ENCODE measurements around the gene KCNIP1. TPM values are rescaled to one million over a fixed set of nuclear protein-coding genes. Genes with fewer than 3 reads are reported as not detected.

KCNIP1 gene
- total and polyA plus RNA-seq, 9 of the 15 experiments (the other 6 are each of a cell fraction or from before 2014, with no cell fraction given), result not detected

- intact Hi-C loops (cut with micrococcal nuclease), result no loop called here
- 0 out of 2 replicates have a peak, but pooled peaks cover 3% of the 10 kb centered on the region for H4K20me1 ChIP-seq (replicated peaks; ENCODE audit: control insufficient read depth, insufficient read depth, low read length)
- FAIRE-seq, result no peak
Measured at GRCh38 chr5:170755679-170756456, 252.0 kb downstream of the KCNIP1 start.

GRCh38 chr5:170756691-170757090, 252.9 kb downstream of the KCNIP1 start:
- Histone ChIP-seq H3K36me3 (ENCODE audit: control insufficient read depth, insufficient read depth, low read length) (no peaks in the 10 kb centered on the region), H3K27ac (ENCODE audit: extremely low read depth, low read depth, low read length) (no peak overlapping the region), H3K4me2 (ENCODE audit: insufficient read depth, low read length) (no peak overlapping the region), H3K4me1 (replicated peaks in 1 of 2; ENCODE audit: control insufficient read depth in 2 of 2, insufficient read depth in 2 of 2, low read length in 2 of 2) (no peaks in the 10 kb centered on the region), H3K9me3 (replicated peaks; ENCODE audit: control insufficient read depth, insufficient read depth, low read depth, low read length) (no peaks in the 10 kb centered on the region), H3K9ac (ENCODE audit: insufficient read depth in 1 of 2, low read depth in 2 of 2, low read length in 2 of 2) (no peak overlapping the region), H3K4me3 (no peak overlapping the region), H3K79me2 (ENCODE audit: control insufficient read depth, insufficient read depth, low read length) (no peaks in the 10 kb centered on the region), H2AFZ (ENCODE audit: low read depth, low read length) (no peak overlapping the region), H3K27me3 (ENCODE audit: control insufficient read depth in 2 of 2, insufficient read depth in 2 of 2, low read length in 2 of 2) (peaks cover 0 to 7% of the 10 kb centered on the region in 2 experiments; a peak in 2 of 5 replicates), H4K20me1 (replicated peaks; ENCODE audit: control insufficient read depth, insufficient read depth, low read length) (0 out of 2 replicates have a peak, but pooled peaks cover 3% of the 10 kb centered on the region), H3K9me1 (ENCODE audit: control insufficient read depth, insufficient read depth, low read length) (no peaks in the 10 kb centered on the region)
- in situ Hi-C loops (cut with MboI), result no loop called here
- FAIRE-seq (no peak), DNase-seq (ENCODE audit: extremely low read depth in 1 of 4, low spot score in 3 of 4) (no peak), ATAC-seq (no peak)
- intact Hi-C loops (cut with micrococcal nuclease), result no loop called here
- no TSS peak for BruUV-seq (replicated peaks)
- 0% methylated on average over 8 of the region's 8 CpGs for WGBS (ENCODE audit: insufficient coverage, low coverage, missing lambda C conversion rate)
- ChIA-PET POLR2A (no interaction called here), CTCF (ENCODE audit: low intra/inter-chr PET ratio) (no interaction called here)
- TF ChIP-seq TFAP4 (CRISPR knock-in tag; IDR thresholded peaks at IDR 0.05; ENCODE audit: borderline replicate concordance), result no peak
- no peak for TF ChIP-seq CTCF (IDR thresholded peaks at IDR 0.05 in 2 of 3, conservative IDR thresholded peaks at IDR 0.05 in 1 of 3; ENCODE audit: insufficient read depth in 2 of 3, low read depth in 1 of 3, low read length in 3 of 3)
- TF ChIP-seq PBX2 (CRISPR knock-in tag; IDR thresholded peaks at IDR 0.05; ENCODE audit: low read depth), result no peak
- no peak for TF ChIP-seq PBX2 (tag; conservative IDR thresholded peaks at IDR 0.05; ENCODE audit: low read depth)
- TF ChIP-seq SNAPC5 (CRISPR knock-in tag; IDR thresholded peaks at IDR 0.05), result no peak
- no peak for TF ChIP-seq LARP7 (IDR thresholded peaks at IDR 0.05)

More at GRCh38 chr5:170755679-170756456, 252.0 kb downstream of the KCNIP1 start:
- POLR2A ChIA-PET, result interaction anchor here (0.6 kb wide), 1 partner anchor 491 kb away, joined by 3 read pairs; no protein-coding TSS in a partner anchor
- Histone ChIP-seq H3K27me3 (ENCODE audit: control insufficient read depth in 2 of 2, insufficient read depth in 2 of 2, low read length in 2 of 2) (peaks cover 0 to 7% of the 10 kb centered on the region in 2 experiments; a peak in 2 of 5 replicates), H2AFZ (ENCODE audit: low read depth, low read length) (no peak overlapping the region), H3K9me1 (ENCODE audit: control insufficient read depth, insufficient read depth, low read length) (no peaks in the 10 kb centered on the region), H3K9me3 (replicated peaks; ENCODE audit: control insufficient read depth, insufficient read depth, low read depth, low read length) (no peaks in the 10 kb centered on the region), H3K4me1 (replicated peaks in 1 of 2; ENCODE audit: control insufficient read depth in 2 of 2, insufficient read depth in 2 of 2, low read length in 2 of 2) (no peaks in the 10 kb centered on the region), H3K9ac (ENCODE audit: insufficient read depth in 1 of 2, low read depth in 2 of 2, low read length in 2 of 2) (no peak overlapping the region), H3K79me2 (ENCODE audit: control insufficient read depth, insufficient read depth, low read length) (no peaks in the 10 kb centered on the region), H3K4me3 (no peak overlapping the region), H3K36me3 (ENCODE audit: control insufficient read depth, insufficient read depth, low read length) (no peaks in the 10 kb centered on the region), H3K27ac (ENCODE audit: extremely low read depth, low read depth, low read length) (no peak overlapping the region), H3K4me2 (ENCODE audit: insufficient read depth, low read length) (no peak overlapping the region)
- in situ Hi-C loops (cut with MboI), result no loop called here
- CTCF ChIA-PET (ENCODE audit: low intra/inter-chr PET ratio), result no interaction called here
- 0% methylated on average over 7 of the region's 7 CpGs for WGBS (ENCODE audit: insufficient coverage, low coverage, missing lambda C conversion rate)
- no TSS peak for BruUV-seq (replicated peaks)
- ATAC-seq (no peak), DNase-seq (ENCODE audit: extremely low read depth in 1 of 4, low spot score in 3 of 4) (no peak)
- no peak for TF ChIP-seq GABPB1 (CRISPR knock-in tag; IDR thresholded peaks at IDR 0.05)
- peak; percentile 95 for TF ChIP-seq NFIX (CRISPR knock-in tag; IDR thresholded peaks at IDR 0.05; ENCODE audit: low read depth)
- TF ChIP-seq TBL1XR1 (IDR thresholded peaks at IDR 0.05; ENCODE audit: low read length in 2 of 2), result no peak
- TF ChIP-seq NFYB (IDR thresholded peaks at IDR 0.05; ENCODE audit: extremely low read depth, insufficient read length), result no peak
- TF ChIP-seq NFIC (IDR thresholded peaks at IDR 0.05), result peak; percentile 97
- no peak for TF ChIP-seq ZNF124 (CRISPR knock-in tag; IDR thresholded peaks at IDR 0.05)
